Lower leg skin (tissue), 3 donors: ENCODE measurements around the gene LTBP3.

Source experiments
- POLR2A ChIP-seq, 2 donors: fragments of 450-650 bp; IDR thresholded peaks; one replicate each; pipeline ENCODE4 v1.6.1; 2016 to 2017; ENCODE audit warnings: antibody characterized with exemption in 2 of 2, mild to moderate bottlenecking in 1 of 2, moderate library complexity in 1 of 2
- TF ChIP-seq, protein P1 (sequence below), 3 donors: fragments of 450-650 bp; IDR thresholded peaks; one replicate each; pipeline ENCODE4 v1.5.1; 2016; ENCODE audit warnings: antibody characterized with exemption in 3 of 3, mild to moderate bottlenecking in 3 of 3, moderate library complexity in 2 of 3

DNA sequence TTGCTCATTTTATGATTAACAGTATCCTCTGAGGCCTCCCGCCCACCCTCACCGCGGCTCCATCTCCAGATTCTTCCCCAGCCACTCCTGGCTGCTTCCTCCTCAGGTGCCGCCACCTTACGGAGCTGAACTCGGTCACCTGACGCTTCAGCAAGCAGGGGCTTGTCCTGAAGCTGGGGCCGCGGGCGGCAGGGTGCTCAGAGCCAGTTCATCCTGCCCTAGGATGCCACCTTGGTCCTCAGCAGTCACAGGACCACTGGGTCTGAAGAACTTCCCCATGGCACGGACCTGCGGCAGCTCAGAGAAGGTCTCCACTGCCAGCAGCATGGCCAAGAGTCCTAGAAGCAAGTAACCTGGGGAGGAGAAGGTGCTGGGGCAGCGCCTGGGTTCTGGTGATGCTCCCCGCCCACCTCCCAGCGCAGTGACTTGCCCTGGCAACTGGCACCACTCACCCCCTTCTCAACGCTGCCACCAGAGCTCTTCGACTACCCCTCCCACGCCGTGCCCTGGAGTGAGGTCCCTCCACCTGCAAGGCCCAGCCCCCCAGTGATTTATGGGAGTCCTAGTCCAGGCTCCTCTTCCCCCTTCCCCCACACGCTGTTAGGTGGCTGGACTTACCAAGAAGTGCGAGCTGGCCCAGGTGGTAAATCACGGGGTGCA is 34.8 kb upstream of the LTBP3 start:
- TF ChIP-seq, protein P1, sequence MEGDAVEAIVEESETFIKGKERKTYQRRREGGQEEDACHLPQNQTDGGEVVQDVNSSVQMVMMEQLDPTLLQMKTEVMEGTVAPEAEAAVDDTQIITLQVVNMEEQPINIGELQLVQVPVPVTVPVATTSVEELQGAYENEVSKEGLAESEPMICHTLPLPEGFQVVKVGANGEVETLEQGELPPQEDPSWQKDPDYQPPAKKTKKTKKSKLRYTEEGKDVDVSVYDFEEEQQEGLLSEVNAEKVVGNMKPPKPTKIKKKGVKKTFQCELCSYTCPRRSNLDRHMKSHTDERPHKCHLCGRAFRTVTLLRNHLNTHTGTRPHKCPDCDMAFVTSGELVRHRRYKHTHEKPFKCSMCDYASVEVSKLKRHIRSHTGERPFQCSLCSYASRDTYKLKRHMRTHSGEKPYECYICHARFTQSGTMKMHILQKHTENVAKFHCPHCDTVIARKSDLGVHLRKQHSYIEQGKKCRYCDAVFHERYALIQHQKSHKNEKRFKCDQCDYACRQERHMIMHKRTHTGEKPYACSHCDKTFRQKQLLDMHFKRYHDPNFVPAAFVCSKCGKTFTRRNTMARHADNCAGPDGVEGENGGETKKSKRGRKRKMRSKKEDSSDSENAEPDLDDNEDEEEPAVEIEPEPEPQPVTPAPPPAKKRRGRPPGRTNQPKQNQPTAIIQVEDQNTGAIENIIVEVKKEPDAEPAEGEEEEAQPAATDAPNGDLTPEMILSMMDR (IDR thresholded peaks at IDR 0.05): no peak
- TF ChIP-seq POLR2A (IDR thresholded peaks at IDR 0.05): no peak
